OCI-LY1 (cell line): ENCODE data around the gene PPP1R12A.

ENCODE experiments used
- H2AFZ ChIP-seq: fragments of 200-600 bp; sonication (generic), shearing (Covaris generic); 2 replicates; pipeline ENCODE4 v1.6.0; 2014; ENCODE audit warnings: antibody characterized with exemption, mild to moderate bottlenecking, low read length
- H3F3A ChIP-seq: fragments of 200-600 bp; sonication (generic), shearing (Covaris generic); 2 replicates; pipeline ENCODE4 v1.6.0; 2014; ENCODE audit warnings: mild to moderate bottlenecking, antibody characterized with exemption, low read length, moderate library complexity; ENCODE audit not compliant: insufficient read depth
- H3K27ac ChIP-seq: fragments of 200-600 bp; sonication (generic); 2 replicates; pipeline ENCODE4 v1.5.1; 2014; ENCODE audit warnings: low read length, mixed run types, mild to moderate bottlenecking, low read depth; ENCODE audit not compliant: poor library complexity, severe bottlenecking
- H3K27me3 ChIP-seq: fragments of 200-600 bp; sonication (generic); 2 replicates; pipeline ENCODE4 v1.6.0; 2014; ENCODE audit warnings: antibody characterized with exemption, mild to moderate bottlenecking, low read length, moderate library complexity; ENCODE audit not compliant: insufficient read depth
- H3K36me3 ChIP-seq: fragments of 200-600 bp; sonication (generic); 2 replicates; pipeline ENCODE4 v1.6.1; 2014; ENCODE audit warnings: mild to moderate bottlenecking, antibody characterized with exemption, low read length, moderate library complexity, mixed read lengths; ENCODE audit not compliant: insufficient read depth
- H3K4me1 ChIP-seq: fragments of 200-600 bp; sonication (generic); 2 replicates; pipeline ENCODE4 v1.5.1; 2014; ENCODE audit warnings: mild to moderate bottlenecking, low read length, moderate library complexity; ENCODE audit not compliant: insufficient read depth, severe bottlenecking
- H3K4me2 ChIP-seq: fragments of 200-600 bp; sonication (generic), shearing (Covaris generic); 2 replicates; pipeline ENCODE4 v1.6.1; 2014; ENCODE audit warnings: low read length
- H3K4me3 ChIP-seq: fragments of 200-600 bp; sonication (generic); 2 replicates; pipeline ENCODE4 v1.5.1; 2014; ENCODE audit warnings: low read length, low read depth, mild to moderate bottlenecking, mixed read lengths; ENCODE audit not compliant: poor library complexity, severe bottlenecking
- H3K79me2 ChIP-seq: fragments of 200-600 bp; shearing (Covaris generic); 2 replicates; pipeline ENCODE4 v1.6.1; 2016; ENCODE audit warnings: mixed run types, low read length, mixed read lengths; ENCODE audit not compliant: insufficient read depth
- H3K9ac ChIP-seq: fragments of 200-600 bp; sonication (generic), shearing (Covaris generic); 2 replicates; pipeline ENCODE4 v1.6.1; 2014; ENCODE audit warnings: mild to moderate bottlenecking, low read length, mixed read lengths
- H3K9me2 ChIP-seq: fragments of 200-600 bp; sonication (generic), shearing (Covaris generic); 2 replicates; pipeline ENCODE4 v1.6.1; 2014; ENCODE audit warnings: low read depth, mild to moderate bottlenecking, low read length, mixed read lengths
- H3K9me3 ChIP-seq: fragments of 200-600 bp; shearing (Covaris generic); 2 replicates; pipeline ENCODE4 v1.6.1; 2014; ENCODE audit warnings: low read length, mixed read lengths
- H4K20me1 ChIP-seq: fragments of 200-600 bp; sonication (generic), shearing (Covaris generic); 2 replicates; pipeline ENCODE4 v1.6.0; 2016; ENCODE audit warnings: mild to moderate bottlenecking, low read length; ENCODE audit not compliant: insufficient read depth
- EZH2 ChIP-seq: fragments of 200-600 bp; sonication (generic), shearing (Covaris generic); IDR thresholded peaks from 2 replicates; pipeline ENCODE4 v1.8.0; 2017; ENCODE audit warnings: borderline replicate concordance, mixed run types, mild to moderate bottlenecking, antibody characterized with exemption, low read length, moderate library complexity, mixed read lengths
- TF ChIP-seq, protein P1 (sequence below): fragments of 200-600 bp; sonication (generic), shearing (Covaris generic); IDR thresholded peaks from 2 replicates; pipeline ENCODE4 v1.5.1; 2017; ENCODE audit warnings: mild to moderate bottlenecking, antibody characterized with exemption, low read length, moderate library complexity, mixed read lengths

Gene PPP1R12A

DNA sequence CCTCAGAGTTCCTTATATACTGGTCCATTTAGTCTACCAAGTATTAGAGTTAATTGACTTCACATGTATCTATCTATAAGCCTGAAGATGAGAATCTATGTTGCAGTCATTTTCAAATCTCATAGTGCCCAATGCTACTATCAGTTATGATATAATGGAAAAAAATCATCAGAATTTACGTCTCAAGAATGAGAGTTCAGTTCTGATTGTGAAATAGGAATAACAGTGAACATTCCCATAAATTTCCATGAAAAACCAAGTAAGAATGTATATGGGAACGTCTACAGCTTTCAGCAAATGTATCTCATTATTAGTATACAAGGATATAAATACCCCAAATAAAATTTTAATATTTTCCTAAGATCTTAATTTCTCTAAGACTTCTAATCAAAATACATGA is 77.2 kb downstream of the PPP1R12A start:
- H3F3A ChIP-seq: no peaks in the 10 kb centered on the region
- no peak overlapping the region for H3K27ac ChIP-seq
- no peaks in the 10 kb centered on the region for H3K9me2 ChIP-seq
- H3K4me3 ChIP-seq: no peak overlapping the region
- no peaks in the 10 kb centered on the region for H3K4me1 ChIP-seq
- H3K27me3 ChIP-seq: no peaks in the 10 kb centered on the region
- H3K9ac ChIP-seq: no peak overlapping the region
- peaks cover 46% of the 10 kb centered on the region for H3K79me2 ChIP-seq
- H4K20me1 ChIP-seq: no peaks in the 10 kb centered on the region; the same call in 1 of the 2 replicates
- no peak overlapping the region for H2AFZ ChIP-seq
- H3K4me2 ChIP-seq: no peak overlapping the region
- H3K9me3 ChIP-seq: peaks cover 5% of the 10 kb centered on the region; the same call in 1 of the 2 replicates
- TF ChIP-seq EZH2: no peak
- peaks cover 37% of the 10 kb centered on the region for H3K36me3 ChIP-seq

DNA sequence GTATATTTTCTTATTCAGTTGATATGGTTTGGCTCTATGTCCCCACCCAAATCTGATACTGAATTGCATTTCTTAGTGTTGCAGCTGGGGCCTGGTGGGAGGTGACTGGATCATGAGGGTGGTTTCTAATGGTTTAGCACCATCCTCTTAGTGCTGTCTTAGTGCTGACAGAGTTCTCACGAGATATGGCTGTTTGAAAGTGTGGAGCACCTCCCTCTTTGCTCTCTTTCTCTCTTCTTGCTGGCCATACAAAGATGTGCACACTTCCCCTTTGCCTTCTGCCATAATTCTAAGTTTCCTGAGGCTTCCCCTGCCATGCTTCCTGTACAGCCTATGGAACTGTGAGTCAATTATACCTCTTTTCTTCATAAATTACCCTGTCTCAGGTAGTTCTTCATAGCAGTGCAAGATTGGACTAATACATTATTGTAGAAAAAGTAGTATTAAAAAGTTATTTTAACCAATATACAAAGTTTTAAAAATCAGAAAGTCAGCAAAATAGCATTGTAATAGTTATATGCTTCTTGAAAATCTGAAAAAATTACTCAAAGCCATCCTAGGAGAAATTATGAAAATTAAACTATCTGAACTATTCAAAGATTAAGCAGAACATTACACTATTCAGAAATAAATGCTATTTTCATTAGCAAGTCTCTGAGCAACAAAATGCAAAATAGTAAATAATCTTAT is 84.1 kb downstream of the PPP1R12A start:
- H2AFZ ChIP-seq: no peak overlapping the region
- H3K4me1 ChIP-seq: no peaks in the 10 kb centered on the region
- TF ChIP-seq, protein P1, sequence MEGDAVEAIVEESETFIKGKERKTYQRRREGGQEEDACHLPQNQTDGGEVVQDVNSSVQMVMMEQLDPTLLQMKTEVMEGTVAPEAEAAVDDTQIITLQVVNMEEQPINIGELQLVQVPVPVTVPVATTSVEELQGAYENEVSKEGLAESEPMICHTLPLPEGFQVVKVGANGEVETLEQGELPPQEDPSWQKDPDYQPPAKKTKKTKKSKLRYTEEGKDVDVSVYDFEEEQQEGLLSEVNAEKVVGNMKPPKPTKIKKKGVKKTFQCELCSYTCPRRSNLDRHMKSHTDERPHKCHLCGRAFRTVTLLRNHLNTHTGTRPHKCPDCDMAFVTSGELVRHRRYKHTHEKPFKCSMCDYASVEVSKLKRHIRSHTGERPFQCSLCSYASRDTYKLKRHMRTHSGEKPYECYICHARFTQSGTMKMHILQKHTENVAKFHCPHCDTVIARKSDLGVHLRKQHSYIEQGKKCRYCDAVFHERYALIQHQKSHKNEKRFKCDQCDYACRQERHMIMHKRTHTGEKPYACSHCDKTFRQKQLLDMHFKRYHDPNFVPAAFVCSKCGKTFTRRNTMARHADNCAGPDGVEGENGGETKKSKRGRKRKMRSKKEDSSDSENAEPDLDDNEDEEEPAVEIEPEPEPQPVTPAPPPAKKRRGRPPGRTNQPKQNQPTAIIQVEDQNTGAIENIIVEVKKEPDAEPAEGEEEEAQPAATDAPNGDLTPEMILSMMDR: no peak
- TF ChIP-seq EZH2: no peak
- H3K4me3 ChIP-seq: no peak overlapping the region
- H3K9ac ChIP-seq: no peak overlapping the region
- H3K27me3 ChIP-seq: no peaks in the 10 kb centered on the region
- no peaks in the 10 kb centered on the region for H4K20me1 ChIP-seq
- H3K9me2 ChIP-seq: no peaks in the 10 kb centered on the region
- no peak overlapping the region for H3K27ac ChIP-seq
- peaks cover 20% of the 10 kb centered on the region for H3K36me3 ChIP-seq
- H3F3A ChIP-seq: no peaks in the 10 kb centered on the region
- peaks cover 12% of the 10 kb centered on the region for H3K9me3 ChIP-seq
- no peak overlapping the region for H3K4me2 ChIP-seq
- H3K79me2 ChIP-seq: peaks cover 59% of the 10 kb centered on the region

DNA sequence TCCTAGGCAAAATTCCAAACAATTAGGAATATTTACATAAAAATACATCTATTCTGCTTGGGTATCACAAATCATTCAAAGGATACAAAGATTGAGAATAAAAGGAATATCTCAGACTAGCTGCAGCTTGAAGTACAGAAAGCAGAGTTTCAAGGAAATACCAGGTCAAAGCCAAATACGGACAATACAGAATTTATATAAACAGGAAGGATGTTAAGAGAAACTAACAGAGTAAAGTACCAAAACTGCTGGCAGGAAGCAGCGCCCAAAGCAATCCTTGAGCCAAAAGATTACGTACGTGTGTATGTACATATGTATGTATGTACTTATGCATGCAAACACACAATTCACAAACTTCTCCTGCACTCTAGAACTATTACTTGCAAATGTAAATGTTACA is 86.6 kb downstream of the PPP1R12A start:
- no peaks in the 10 kb centered on the region for H3K4me1 ChIP-seq
- no peak overlapping the region for H2AFZ ChIP-seq
- no peaks in the 10 kb centered on the region for H3F3A ChIP-seq
- H3K4me3 ChIP-seq: no peak overlapping the region
- peaks cover 52% of the 10 kb centered on the region for H3K79me2 ChIP-seq
- no peak overlapping the region for H3K27ac ChIP-seq
- TF ChIP-seq, protein P1: no peak
- no peak for TF ChIP-seq EZH2
- H3K27me3 ChIP-seq: no peaks in the 10 kb centered on the region
- H3K9ac ChIP-seq: no peak overlapping the region
- peaks cover 7% of the 10 kb centered on the region for H3K9me3 ChIP-seq
- H4K20me1 ChIP-seq: no peaks in the 10 kb centered on the region
- no peak overlapping the region for H3K4me2 ChIP-seq
- H3K36me3 ChIP-seq: peaks cover 31% of the 10 kb centered on the region
- H3K9me2 ChIP-seq: no peaks in the 10 kb centered on the region

DNA sequence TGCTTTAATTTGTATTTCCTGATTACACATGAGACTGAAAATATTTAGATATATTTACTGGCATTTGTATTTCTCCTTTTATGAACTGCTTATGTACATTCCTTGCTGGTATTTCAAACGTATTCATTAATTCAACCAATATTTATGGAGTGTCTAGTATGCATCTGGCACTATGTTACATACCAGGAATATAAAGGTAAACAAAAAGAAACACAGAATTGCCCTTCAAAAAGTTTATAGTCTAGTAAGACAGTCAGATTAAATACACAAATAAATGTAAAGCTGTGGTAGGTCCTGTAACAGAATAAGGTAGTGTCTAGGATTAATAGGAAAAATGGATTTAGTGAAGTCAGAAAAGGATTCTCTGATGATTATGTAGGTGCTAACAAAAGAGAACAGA is 87.5 kb downstream of the PPP1R12A start:
- H3K4me3 ChIP-seq: no peak overlapping the region
- H3K4me1 ChIP-seq: no peaks in the 10 kb centered on the region
- peaks cover 5% of the 10 kb centered on the region for H3K9me3 ChIP-seq
- no peaks in the 10 kb centered on the region for H3F3A ChIP-seq
- H3K4me2 ChIP-seq: no peak overlapping the region
- no peaks in the 10 kb centered on the region for H3K27me3 ChIP-seq
- H3K36me3 ChIP-seq: peaks cover 33% of the 10 kb centered on the region
- peaks cover 52% of the 10 kb centered on the region for H3K79me2 ChIP-seq
- no peak overlapping the region for H3K9ac ChIP-seq
- H3K27ac ChIP-seq: no peak overlapping the region
- no peaks in the 10 kb centered on the region for H4K20me1 ChIP-seq
- no peak for TF ChIP-seq EZH2
- TF ChIP-seq, protein P1: no peak
- H2AFZ ChIP-seq: no peak overlapping the region
- H3K9me2 ChIP-seq: no peaks in the 10 kb centered on the region
